HG02981 (cell line): ENCODE data around the gene BCL2A1.
"Not testable (repeated sequence)": the region's sequence is repeated elsewhere in the genome, so short reads cannot be mapped to it uniquely, and the experiment has no call there.

Source experiments
- ATAC-seq: cut with Tn5 transposase; IDR thresholded peaks from one replicate; pipeline ENCODE4 v1.9.1; 2021; ENCODE audit warnings: mild to moderate bottlenecking, moderate library complexity; ENCODE audit not compliant: unreplicated experiment

The BCL2A1 gene

DNA sequence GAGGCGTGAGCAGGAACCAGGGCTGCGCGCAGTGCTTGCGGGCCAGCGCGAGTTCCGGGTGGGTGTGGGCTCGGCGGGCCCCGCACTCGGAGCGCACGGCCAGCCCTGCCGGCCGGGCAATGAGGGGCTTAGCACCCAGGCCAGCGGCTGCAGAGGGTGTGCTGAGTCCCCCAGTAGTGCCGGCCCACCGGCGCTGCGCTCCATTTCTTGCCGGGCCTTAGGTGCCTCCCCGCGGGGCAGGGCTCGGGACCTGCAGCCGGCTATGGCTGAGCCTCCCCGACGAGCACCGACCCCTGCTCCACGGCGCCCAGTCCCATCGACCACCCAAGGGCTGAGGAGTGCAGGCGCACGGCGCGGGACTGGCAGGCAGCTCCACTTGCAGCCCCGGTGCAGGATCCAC, 44.9 kb downstream of the BCL2A1 start:
- ATAC-seq = not testable (repeated sequence)

DNA sequence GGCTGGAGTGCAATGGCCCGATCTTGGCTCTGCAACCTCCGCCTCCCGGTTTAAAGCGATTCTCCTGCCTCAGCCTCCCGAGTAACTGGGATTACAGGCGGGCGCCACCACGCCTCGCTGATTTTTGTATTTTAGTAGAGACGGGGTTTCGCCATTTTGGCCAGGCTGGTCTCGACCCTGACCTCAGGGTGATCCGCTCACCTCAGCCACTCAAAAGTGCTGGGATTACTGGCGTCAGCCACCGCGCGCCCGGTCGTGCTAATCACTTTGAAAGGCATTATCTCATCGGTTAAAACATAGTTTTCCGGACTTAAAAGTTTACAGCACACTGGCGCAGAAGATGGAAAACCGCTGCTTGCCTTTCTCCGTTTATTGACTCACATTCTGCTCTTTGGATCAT, 46.6 kb downstream of the BCL2A1 start:
- ATAC-seq = no peak

DNA sequence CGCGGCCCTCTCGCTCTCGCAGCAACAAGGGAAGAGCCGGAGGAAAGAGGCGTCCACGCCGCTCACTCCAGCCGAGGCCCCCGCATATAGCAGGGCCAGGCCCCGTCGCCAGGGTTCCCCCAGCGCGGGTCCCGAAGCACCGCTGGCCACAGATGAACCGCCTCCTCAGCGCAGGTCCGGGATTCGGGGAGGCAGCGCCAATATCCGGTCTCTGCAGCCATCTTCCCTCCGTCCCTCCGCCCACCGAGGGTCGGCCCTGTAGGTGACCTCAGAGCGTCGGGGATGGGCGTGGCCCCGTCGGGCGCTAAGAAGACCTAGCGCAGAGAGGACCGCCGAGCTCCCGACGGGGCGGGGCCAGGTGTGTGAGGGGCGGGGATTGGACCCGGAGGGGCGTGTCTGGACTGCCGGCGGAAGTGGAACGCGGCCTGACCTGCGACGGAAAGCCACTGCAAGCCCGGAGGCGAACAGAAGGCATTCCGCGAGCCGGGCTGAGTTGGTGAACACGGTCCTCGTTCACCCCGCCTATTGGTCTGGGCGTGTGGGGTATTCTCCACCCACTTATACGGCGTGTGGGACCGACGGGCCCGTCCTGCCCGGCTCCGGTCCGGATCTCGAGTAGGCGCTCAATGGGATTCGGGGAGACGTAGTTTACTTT, 47.4 kb downstream of the BCL2A1 start:
- ATAC-seq = peak; percentile 96

DNA sequence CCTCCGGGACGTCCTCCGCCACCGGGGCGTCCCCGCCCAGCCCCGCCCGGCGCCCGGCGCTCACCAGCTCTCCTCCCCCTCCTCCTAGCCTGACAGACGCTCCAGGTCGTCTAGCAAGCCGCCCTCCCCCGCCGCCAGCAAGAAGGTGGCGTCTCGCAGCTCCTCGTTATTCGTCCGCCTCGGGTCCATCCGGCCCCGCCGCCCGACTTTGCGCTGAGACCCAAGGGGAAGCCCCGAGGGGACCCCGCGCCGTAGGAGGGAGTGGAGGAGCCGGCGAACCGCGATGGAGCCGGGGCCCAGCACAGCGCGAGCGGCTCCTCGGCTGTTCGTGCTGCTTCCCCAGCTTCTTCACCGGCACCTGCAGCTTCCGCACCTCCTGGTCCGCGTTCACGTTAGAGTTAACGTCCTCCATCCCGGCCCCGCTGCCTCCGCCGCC, 47.9 kb downstream of the BCL2A1 start:
- peak; percentile 31 for ATAC-seq

DNA sequence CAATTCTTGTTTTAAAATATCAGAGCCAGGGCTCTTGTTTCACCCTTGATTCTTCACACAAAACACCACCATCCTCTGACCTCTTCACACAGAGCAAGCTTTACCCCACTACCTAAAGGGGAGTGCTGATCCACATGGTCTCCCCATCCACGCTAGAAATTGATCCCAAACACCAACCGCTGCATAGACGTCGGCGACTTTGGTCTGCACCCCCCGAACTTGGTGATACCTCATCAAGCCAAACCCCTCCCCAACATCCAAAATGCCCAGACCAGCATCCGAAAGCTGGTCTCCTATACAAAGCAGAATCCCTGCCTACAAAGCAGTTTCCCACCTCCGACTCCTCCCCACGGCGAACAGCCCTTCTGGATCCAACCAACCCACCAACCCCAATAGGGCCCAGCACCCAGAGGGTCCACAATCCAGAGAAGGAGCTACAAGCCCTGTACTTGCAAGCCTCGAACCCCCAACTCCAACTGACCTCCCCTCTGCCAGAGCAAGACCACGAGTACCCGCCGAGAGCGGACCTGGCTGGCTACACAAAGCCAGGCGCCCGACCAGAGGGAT, 48.4 kb downstream of the BCL2A1 start:
- no peak for ATAC-seq

DNA sequence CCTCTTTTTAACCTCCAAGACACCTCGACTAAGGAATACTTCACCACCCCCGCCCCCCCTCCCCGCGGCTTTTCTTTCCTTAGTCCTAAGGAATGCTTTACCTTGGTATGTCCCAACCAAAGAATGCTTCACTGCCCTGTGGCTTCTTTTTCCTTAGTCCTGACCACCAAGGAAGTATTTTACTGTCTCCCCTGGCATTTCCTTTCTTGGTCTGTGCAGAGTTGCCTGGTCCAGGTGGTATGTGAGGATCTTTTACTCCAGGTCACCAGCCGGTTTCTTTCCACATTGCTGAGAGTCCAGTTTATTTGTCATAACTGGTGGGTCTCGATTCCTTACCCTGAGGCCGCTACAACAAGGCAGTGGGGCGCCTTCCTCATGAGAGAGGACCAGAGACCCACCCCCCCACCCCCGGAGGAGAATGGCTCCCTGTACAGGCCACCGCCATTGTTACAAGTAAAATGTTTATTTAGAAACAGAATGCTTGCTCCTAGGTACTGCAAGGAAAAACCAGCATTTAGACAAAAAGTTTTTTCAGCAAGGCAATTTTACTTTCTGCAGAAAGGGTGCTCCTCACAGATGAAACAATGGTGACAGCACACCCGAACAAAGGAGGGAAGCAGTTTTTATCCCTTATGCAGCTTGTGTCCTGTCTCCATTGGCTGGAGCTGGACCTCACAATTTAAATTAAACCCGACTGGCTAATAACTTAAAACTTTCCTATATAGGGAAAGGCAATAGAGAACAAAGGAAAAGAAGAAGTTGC, 51.1 kb downstream of the BCL2A1 start:
- no peak for ATAC-seq

DNA sequence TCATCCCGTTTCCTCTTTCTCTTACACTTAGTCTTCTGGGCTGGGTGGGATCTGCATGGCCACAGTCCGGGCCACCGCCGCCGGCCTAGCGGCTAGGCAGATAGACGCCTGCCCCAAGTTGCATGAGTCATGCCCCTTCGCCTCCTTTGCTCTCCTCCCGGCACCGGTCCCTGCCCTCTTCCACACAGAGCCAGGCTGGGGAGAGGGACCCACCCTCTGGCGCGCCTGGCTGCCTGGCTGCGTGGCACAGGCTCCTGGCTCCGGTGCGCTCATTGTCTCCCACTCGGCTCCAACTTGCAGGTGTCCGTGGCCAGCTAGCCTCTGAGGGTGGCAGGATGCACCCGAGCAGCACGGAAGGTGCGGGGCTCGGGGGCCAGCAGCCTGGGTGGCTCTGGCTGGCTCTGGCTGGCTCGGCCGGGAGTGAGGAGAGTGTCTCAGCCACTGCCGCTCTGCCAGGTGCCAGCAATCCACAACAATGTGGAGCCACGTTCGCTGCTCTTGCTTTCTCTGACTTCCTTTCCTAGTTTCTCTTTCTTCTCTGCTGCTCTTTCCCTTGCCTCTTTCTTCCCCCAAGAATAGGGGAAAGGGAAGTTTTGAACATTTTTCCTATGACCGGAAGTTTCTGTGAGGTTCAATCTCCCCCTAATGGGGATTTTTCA, 51.8 kb downstream of the BCL2A1 start:
- ATAC-seq = no peak

DNA sequence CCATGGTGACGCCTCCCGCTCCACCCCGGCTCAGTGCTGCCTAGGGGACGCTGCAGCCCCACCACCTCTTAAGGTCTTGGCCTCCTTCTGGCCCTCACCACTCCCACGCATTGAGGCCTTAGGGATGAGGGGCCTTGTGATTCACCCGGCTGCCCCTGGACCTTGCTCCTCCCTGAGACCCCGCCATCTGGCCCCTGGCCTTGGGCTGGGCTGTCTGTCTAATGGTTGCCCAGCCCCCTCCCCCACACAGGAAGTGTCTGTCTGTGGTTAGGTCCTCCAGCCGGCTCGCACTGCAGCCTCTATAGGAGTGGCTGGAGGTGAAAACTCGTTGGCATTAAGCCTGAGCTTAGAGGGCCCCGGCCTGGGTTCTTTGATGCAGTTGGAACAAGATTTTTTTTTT, 52.7 kb downstream of the BCL2A1 start:
- no peak for ATAC-seq

DNA sequence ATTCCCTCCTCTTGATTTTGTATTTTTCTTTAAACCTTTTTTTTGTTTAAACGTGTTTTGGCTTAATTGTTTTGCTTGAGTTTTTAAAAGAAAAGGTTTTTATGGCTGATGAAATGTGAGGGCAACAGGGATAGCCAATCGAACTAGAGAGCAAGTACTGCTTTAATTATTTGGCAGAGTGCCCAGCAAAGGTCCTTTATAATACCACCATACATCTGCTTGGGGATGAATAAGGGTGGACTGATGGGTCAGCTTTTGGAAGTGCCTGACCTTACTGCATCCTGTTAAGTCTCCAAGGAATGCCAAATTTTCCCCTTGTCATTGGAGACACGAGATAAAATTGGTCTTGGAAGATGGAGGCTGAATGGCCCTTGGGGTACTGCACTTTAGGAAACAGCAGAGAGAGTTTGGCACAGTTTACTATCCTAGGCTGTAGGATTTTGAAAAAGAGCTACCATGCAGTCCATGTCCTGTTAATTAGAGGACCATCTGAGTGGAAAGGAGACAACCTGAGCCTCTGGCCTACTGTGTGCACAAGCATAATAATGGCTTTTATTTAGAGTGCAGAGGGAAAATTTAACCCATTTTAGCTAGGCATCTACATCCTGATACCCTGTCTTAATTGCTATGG, 54.4 kb downstream of the BCL2A1 start:
- ATAC-seq = no peak

DNA sequence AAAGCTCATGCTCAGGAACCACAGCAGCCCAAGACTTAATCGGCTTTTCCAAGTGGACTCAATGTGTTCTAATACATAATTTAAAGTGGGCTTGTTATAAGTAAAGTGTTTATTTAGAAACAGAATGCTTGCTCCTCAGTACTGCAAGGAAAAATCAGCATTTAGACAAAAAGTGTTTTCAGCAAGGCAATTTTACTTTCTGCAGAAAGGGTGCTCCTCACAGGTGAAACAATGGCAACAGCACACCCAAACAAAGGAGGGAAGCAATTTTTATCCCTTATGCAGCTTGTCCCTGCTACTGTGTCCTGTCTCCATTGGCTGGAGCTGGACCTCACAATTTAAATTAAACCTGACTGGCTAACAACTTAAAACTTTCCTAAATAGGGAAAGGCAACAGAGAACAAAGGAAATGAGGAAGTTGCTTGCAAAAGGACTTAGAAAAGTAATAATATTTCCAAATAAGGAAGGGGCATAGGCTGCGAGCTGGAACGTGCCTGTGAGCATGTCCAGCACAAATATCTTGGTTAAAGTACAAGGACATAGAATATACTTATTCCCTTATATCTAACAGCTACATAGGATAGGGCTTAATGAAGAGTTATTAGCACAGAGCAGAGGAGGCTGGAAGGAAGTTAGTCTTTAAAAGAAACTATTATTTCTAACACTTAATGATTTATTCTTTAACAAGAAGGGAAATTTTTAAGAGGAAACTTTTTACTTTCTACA, 55.1 kb downstream of the BCL2A1 start:
- ATAC-seq = not testable (repeated sequence)

DNA sequence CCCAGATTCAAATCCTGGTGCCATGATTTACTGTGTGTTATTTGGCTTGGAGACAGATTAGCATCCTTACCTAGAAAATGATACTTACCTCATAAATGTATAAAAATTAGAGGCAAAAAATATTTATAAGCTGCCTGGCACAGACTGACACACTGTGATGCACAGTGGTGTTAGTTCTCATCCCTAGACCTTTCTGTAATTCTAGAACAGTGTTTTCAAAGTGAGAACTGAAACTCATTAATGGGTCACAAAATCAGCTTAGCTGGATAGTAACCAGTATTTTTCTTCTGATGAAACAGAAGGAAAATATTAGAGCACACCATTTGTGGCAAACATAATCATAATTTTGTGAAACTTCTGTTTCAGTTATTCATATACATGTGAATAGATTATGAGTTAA, 56.3 kb downstream of the BCL2A1 start:
- no peak for ATAC-seq
